ENCODE results near the gene MUC5B.

DNA sequence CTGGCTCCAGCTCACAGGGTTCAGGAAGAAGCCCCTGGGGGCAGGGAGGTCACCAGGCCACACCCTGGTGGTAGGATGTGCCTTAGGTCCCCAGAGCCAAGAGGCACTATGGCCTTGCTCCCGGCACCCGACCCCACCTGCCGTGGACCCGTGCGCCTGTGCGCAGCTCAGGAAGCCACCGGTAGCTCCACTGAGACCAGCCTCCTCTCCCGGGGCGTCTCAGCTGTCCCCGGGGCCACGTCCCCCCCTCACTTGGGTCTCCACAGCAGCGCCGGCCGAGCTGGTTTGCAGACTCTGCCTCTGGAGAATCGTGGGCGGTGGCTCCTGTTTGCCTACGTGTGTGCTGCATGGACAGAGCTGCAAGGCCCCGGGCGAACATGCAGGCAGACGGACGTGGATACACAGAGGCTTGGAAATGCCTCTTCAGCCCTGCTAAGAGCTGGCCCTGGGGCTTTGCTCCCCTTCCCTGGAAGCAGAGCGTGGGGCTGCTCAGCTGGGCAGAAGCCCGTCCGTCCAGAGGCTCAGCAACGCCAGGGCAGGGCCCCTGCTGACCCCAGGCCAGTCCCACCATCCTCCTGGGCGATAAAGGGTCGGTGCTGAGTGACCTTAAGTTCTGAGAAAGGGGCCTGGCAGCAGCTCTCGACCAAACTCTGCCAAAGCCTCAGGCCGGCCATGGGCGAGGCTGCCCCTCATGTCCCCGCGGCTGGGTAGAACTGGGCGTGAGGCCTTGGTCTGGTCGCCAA, 15.3 kb upstream of the MUC5B start:
- TF ChIP-seq ZKSCAN8 (CRISPR knock-in tag; IDR thresholded peaks at IDR 0.05; ENCODE audit: borderline replicate concordance) (no peak), POLR2AphosphoS5 (IDR thresholded peaks at IDR 0.05; ENCODE audit: low read depth, low read length) (no peak), MED8 (CRISPR knock-in tag; IDR thresholded peaks at IDR 0.05; ENCODE audit: insufficient replicate concordance) (no peak), RAD21 (CRISPR knock-in tag; IDR thresholded peaks at IDR 0.05) (no peak), MEF2D (CRISPR knock-in tag; IDR thresholded peaks at IDR 0.05) (no peak), MIXL1 (CRISPR knock-in tag; IDR thresholded peaks at IDR 0.05) (no peak)
- TF ChIP-seq, protein P1, sequence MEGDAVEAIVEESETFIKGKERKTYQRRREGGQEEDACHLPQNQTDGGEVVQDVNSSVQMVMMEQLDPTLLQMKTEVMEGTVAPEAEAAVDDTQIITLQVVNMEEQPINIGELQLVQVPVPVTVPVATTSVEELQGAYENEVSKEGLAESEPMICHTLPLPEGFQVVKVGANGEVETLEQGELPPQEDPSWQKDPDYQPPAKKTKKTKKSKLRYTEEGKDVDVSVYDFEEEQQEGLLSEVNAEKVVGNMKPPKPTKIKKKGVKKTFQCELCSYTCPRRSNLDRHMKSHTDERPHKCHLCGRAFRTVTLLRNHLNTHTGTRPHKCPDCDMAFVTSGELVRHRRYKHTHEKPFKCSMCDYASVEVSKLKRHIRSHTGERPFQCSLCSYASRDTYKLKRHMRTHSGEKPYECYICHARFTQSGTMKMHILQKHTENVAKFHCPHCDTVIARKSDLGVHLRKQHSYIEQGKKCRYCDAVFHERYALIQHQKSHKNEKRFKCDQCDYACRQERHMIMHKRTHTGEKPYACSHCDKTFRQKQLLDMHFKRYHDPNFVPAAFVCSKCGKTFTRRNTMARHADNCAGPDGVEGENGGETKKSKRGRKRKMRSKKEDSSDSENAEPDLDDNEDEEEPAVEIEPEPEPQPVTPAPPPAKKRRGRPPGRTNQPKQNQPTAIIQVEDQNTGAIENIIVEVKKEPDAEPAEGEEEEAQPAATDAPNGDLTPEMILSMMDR (CRISPR knock-in tag; IDR thresholded peaks at IDR 0.05) = no peak
- TF ChIP-seq, protein P2, sequence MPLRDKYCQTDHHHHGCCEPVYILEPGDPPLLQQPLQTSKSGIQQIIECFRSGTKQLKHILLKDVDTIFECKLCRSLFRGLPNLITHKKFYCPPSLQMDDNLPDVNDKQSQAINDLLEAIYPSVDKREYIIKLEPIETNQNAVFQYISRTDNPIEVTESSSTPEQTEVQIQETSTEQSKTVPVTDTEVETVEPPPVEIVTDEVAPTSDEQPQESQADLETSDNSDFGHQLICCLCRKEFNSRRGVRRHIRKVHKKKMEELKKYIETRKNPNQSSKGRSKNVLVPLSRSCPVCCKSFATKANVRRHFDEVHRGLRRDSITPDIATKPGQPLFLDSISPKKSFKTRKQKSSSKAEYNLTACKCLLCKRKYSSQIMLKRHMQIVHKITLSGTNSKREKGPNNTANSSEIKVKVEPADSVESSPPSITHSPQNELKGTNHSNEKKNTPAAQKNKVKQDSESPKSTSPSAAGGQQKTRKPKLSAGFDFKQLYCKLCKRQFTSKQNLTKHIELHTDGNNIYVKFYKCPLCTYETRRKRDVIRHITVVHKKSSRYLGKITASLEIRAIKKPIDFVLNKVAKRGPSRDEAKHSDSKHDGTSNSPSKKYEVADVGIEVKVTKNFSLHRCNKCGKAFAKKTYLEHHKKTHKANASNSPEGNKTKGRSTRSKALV (CRISPR knock-in tag; IDR thresholded peaks at IDR 0.05) = no peak

Data from HepG2 (cell line).